Hepatocyte (in vitro differentiated cells): ENCODE measurements around the gene FGF4. TPM values are rescaled to one million over a fixed set of nuclear protein-coding genes. Genes with fewer than 3 reads are reported as not detected.

ENCODE experiments used
- DNase-seq: peaks from one replicate; pipeline ENCODE4 v3.0.0-alpha.2; 2016; ENCODE audit warnings: low spot score
- H2AFZ ChIP-seq: fragments of 200-600 bp; sonication (generic); 2 replicates; pipeline ENCODE4 v1.6.0; 2016; ENCODE audit warnings: antibody characterized with exemption, mild to moderate bottlenecking
- H3K27ac ChIP-seq: fragments of 200-600 bp; sonication (generic); 2 replicates; pipeline ENCODE4 v1.5.1; 2016; ENCODE audit warnings: mild to moderate bottlenecking
- H3K27me3 ChIP-seq: fragments of 200-600 bp; sonication (generic); 2 replicates; pipeline ENCODE4 v1.6.1; 2016
- H3K36me3 ChIP-seq: fragments of 200-600 bp; sonication (generic); replicated peaks from 2 replicates; pipeline ENCODE4 v1.5.1; 2016; ENCODE audit warnings: low read depth; ENCODE audit not compliant: insufficient read depth
- H3K4me1 ChIP-seq: fragments of 200-600 bp; sonication (generic); 2 replicates; pipeline ENCODE4 v1.5.1; 2016; ENCODE audit warnings: mild to moderate bottlenecking, moderate library complexity; ENCODE audit not compliant: insufficient read depth
- H3K4me2 ChIP-seq: fragments of 200-600 bp; sonication (generic); 2 replicates; pipeline ENCODE4 v1.6.0; 2016
- H3K4me3 ChIP-seq: fragments of 200-600 bp; sonication (generic); 2 replicates; pipeline ENCODE4 v1.5.1; 2016; ENCODE audit warnings: mild to moderate bottlenecking
- H3K79me2 ChIP-seq: fragments of 200-600 bp; sonication (generic); 2 replicates; pipeline ENCODE4 v1.6.0; 2017; ENCODE audit warnings: mild to moderate bottlenecking
- H3K9me2 ChIP-seq: fragments of 200-600 bp; sonication (generic); replicated peaks from 2 replicates; pipeline ENCODE4 v1.6.0; 2017; ENCODE audit warnings: mild to moderate bottlenecking; ENCODE audit not compliant: insufficient read depth
- H3K9me3 ChIP-seq: fragments of 200-600 bp; sonication (generic); 2 replicates; pipeline ENCODE4 v1.5.1; 2016; ENCODE audit warnings: low read depth, mild to moderate bottlenecking
- H4K20me1 ChIP-seq: fragments of 200-600 bp; sonication (generic); 2 replicates; pipeline ENCODE4 v1.6.0; 2016; ENCODE audit warnings: mild to moderate bottlenecking; ENCODE audit not compliant: insufficient read depth, poor library complexity, severe bottlenecking
- EZH2 ChIP-seq: fragments of 200-600 bp; sonication (generic); IDR thresholded peaks from 2 replicates; pipeline ENCODE4 v1.6.1; 2016; ENCODE audit warnings: antibody characterized with exemption, mild to moderate bottlenecking, borderline replicate concordance
- EZH2phosphoT487 ChIP-seq: fragments of 200-600 bp; sonication (generic); IDR thresholded peaks from one replicate; pipeline ENCODE4 v1.6.1; 2018; ENCODE audit warnings: antibody characterized with exemption, mild to moderate bottlenecking, low read depth, moderate library complexity; ENCODE audit not compliant: unreplicated experiment, severe bottlenecking
- WGBS: methylation state at CpG from one replicate; pipeline ENCODE4 v1.1.6; 2016; ENCODE audit warnings: low lambda C conversion rate; ENCODE audit errors: missing lambda C conversion rate; 5-methylcytosine and 5-hydroxymethylcytosine counted together
- polyA plus RNA-seq: library from polyadenylated mRNA; unstranded; fragments of >200 nt; fragmentation: Nextera tagmentation; extraction: Ambion mirVana; gene quantifications from 2 replicates; pipeline ENCODE4 v1.2.1, GENCODE V29; 2016
- total RNA-seq: library from RNA; depleted of rRNA; stranded (reverse); fragments of >200 nt; gene quantifications from 2 replicates; pipeline ENCODE4 v1.2.3, GENCODE V29; 2014
- TF ChIP-seq, protein P1 (sequence below): fragments of 200-600 bp; sonication (generic); IDR thresholded peaks from 2 replicates; pipeline ENCODE4 v1.5.1; 2016; ENCODE audit warnings: antibody characterized with exemption, mild to moderate bottlenecking; ENCODE audit not compliant: poor library complexity

FGF4 gene
- total and polyA plus RNA-seq, 2 experiments from 2014 or later: not detected

DNA sequence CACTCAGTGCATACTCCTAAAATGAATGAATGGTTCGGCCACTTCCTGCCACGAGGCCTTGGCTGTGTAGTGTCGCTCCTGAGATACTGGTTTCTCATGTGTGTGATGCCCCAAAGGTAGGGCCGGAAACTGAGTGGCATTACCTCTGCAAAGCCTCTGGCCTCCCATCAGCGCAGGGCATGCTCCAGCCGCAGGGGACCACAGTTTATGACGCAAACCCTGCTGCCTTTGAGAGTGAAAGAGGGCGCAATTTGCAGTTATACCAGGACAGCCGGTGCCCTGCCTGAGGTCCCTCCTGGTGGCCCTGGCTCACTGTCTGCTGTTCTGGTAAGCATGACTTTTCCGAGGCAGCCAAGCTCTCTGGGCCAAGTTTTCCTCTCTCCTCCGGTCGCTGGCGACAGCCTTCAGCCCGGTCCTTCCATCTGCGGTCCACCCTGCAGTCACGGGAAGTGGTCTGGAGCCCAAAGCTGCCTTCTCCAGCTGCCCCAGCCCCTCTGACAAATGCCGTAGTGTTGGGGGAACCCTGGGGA, 46.4 kb upstream of the FGF4 start:
- no peaks in the 10 kb centered on the region for H3K9me3 ChIP-seq
- DNase-seq: no peak
- H3K9me2 ChIP-seq: no peaks in the 10 kb centered on the region
- H3K4me1 ChIP-seq: peaks cover 12% of the 10 kb centered on the region
- no peak overlapping the region for H3K4me2 ChIP-seq
- TF ChIP-seq EZH2: no peak
- no peak for TF ChIP-seq EZH2phosphoT487
- TF ChIP-seq, protein P1, sequence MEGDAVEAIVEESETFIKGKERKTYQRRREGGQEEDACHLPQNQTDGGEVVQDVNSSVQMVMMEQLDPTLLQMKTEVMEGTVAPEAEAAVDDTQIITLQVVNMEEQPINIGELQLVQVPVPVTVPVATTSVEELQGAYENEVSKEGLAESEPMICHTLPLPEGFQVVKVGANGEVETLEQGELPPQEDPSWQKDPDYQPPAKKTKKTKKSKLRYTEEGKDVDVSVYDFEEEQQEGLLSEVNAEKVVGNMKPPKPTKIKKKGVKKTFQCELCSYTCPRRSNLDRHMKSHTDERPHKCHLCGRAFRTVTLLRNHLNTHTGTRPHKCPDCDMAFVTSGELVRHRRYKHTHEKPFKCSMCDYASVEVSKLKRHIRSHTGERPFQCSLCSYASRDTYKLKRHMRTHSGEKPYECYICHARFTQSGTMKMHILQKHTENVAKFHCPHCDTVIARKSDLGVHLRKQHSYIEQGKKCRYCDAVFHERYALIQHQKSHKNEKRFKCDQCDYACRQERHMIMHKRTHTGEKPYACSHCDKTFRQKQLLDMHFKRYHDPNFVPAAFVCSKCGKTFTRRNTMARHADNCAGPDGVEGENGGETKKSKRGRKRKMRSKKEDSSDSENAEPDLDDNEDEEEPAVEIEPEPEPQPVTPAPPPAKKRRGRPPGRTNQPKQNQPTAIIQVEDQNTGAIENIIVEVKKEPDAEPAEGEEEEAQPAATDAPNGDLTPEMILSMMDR: no peak
- no peak overlapping the region for H3K4me3 ChIP-seq
- H4K20me1 ChIP-seq: no peaks in the 10 kb centered on the region
- H3K27me3 ChIP-seq: peaks cover 53% of the 10 kb centered on the region
- H3K36me3 ChIP-seq: no peaks in the 10 kb centered on the region
- no peak overlapping the region for H2AFZ ChIP-seq
- WGBS: 85% methylated on average over 17 of the region's 17 CpGs
- no peaks in the 10 kb centered on the region for H3K79me2 ChIP-seq
- H3K27ac ChIP-seq: no peak overlapping the region

DNA sequence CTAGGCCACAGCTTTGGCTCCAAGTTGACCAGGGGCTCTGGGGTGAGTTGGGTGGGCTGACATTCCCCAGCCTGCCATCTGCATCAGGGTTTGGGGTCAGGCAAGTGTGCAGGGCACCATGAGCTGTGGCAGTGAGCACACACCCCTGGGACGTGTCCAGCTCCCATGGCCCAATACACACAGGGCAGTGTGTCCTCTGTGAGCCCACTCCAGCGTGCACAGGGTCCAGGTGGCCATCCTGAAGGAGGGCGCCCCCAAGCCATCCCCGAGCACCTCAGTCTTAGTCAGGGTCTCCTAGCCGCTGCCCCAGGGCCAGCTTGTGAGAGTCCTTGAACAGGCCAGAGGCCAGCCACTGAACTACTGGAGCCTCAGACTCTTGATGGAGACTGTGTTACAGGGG, 45.3 kb upstream of the FGF4 start:
- Histone ChIP-seq H3K4me3 (no peak overlapping the region), H3K36me3 (no peaks in the 10 kb centered on the region), H4K20me1 (no peaks in the 10 kb centered on the region), H2AFZ (no peak overlapping the region), H3K27ac (no peak overlapping the region), H3K79me2 (no peaks in the 10 kb centered on the region), H3K4me1 (peaks cover 12% of the 10 kb centered on the region), H3K4me2 (no peak overlapping the region), H3K9me2 (no peaks in the 10 kb centered on the region), H3K27me3 (peaks cover 64% of the 10 kb centered on the region), H3K9me3 (no peaks in the 10 kb centered on the region)
- WGBS: 67% methylated on average over 5 of the region's 5 CpGs
- no peak for DNase-seq
- TF ChIP-seq EZH2: no peak
- TF ChIP-seq EZH2phosphoT487: no peak
- TF ChIP-seq, protein P1: no peak

DNA sequence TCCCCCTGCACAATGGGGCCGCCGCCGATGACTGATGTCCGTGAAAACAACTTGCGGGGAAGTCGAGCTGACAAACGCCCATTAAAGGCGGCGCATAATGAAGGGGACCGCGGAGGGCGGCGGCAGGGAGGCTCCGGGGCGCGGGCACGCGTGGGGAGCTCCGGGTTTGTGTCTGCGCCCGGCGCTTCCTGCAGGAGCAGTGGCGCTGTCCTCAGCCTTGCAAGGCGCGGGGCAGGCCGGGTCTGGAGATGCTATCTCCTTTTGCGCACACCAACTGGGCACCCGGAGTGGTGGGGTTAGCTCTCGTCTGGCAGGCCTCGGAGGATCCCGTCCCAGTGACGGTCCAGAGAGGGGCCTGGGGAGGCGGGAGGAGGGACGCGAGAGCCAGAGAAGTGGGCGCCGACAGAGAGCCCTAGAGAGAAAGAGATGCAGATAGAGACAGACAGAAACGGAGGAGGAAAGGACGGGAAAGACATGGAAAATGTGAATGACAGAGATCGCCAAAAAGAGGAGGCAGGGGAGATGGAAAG, 44.5 kb upstream of the FGF4 start:
- Histone ChIP-seq H3K27ac (no peak overlapping the region), H3K9me2 (no peaks in the 10 kb centered on the region), H3K9me3 (no peaks in the 10 kb centered on the region), H3K4me3 (no peak overlapping the region), H3K79me2 (no peaks in the 10 kb centered on the region), H2AFZ (no peak overlapping the region), H3K4me2 (peak overlapping the region; percentile 56), H3K27me3 (peaks cover 70% of the 10 kb centered on the region), H4K20me1 (no peaks in the 10 kb centered on the region), H3K36me3 (no peaks in the 10 kb centered on the region), H3K4me1 (peaks cover 12% of the 10 kb centered on the region)
- TF ChIP-seq, protein P1: no peak
- TF ChIP-seq EZH2phosphoT487: peak; percentile 84
- DNase-seq: no peak
- 11% methylated on average over 14 of the region's 40 CpGs for WGBS
